ENCODE results near the gene TSPAN3.

The TSPAN3 gene

DNA sequence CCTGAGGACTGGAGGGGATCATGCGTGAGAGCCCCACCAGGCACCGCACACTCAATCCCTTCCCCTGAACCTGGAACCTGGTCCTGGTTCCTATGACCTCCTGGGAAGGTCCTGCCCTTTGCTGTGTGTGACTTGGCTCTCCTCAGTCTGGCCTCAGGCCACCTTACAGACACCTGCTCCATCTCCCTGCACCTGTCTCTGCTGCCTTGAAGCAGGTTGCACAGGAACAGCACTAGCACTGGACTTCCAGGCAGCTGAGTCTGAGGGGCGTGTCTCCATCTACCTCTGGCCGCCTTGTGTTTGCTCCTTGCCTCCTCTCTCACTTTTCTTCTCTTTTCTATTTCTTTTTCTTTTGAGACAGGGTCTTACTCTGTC lies 60.6 kb downstream of the TSPAN3 start:
- Histone ChIP-seq H3K9me3 (ENCODE audit: control insufficient read depth in 2 of 2, low read length in 2 of 2) (no peaks in the 10 kb centered on the region), H3K9ac (ENCODE audit: low read depth in 1 of 2, low read length in 2 of 2) (no peak overlapping the region), H3K4me3 (ENCODE audit: low read length in 2 of 2) (no peak overlapping the region), H3K4me1 (ENCODE audit: control insufficient read depth in 2 of 2, insufficient read depth in 2 of 2, low read length in 2 of 2) (peaks cover 0 to 3% of the 10 kb centered on the region in 2 donors), H3K27ac (ENCODE audit: low read depth in 2 of 2, low read length in 2 of 2) (no peak overlapping the region), H3K27me3 (ENCODE audit: control insufficient read depth in 2 of 2, insufficient read depth in 2 of 2, low read length in 2 of 2) (no peaks in the 10 kb centered on the region), H3K36me3 (ENCODE audit: control insufficient read depth in 2 of 2, insufficient read depth in 2 of 2, low read length in 2 of 2) (no peaks in the 10 kb centered on the region)

DNA sequence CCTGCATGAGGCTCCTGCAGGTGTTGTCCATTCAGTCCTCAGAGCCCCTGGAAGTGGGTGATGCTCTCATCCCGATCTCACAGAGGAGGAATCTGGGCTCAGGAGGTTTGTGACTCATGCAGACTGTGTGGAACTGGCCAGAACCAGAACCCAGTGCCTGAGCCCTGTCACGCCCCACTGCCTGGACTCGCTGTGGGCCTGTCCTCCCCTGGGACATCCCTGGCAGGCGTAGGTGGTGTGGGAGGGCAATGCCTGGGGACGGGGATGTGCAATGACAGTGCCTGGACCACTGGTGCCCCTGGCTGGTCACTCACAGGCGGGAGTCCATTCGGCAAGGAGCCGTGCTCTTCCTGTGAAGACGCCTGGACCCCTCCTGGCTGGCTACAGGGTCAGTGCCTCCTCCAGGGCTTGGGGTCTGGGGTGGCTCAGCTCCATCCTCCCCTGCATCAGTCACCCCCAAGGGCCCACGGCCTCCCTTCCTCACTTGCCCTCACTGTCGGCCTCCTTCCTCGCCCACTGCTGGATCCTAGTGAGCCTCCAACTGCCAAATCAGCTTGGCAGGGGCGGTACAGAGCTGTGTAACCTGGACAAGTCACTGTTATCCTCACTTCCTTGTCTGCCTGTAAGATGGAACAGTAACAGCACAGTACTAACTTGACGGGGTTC lies 61.1 kb downstream of the TSPAN3 start:
- no peak overlapping the region for H3K9ac ChIP-seq (ENCODE audit: low read depth in 1 of 2, low read length in 2 of 2)
- no peak overlapping the region for H3K4me3 ChIP-seq (ENCODE audit: low read length in 2 of 2)
- H3K9me3 ChIP-seq (ENCODE audit: control insufficient read depth in 2 of 2, low read length in 2 of 2), result no peaks in the 10 kb centered on the region
- no peaks in the 10 kb centered on the region for H3K27me3 ChIP-seq (ENCODE audit: control insufficient read depth in 2 of 2, insufficient read depth in 2 of 2, low read length in 2 of 2)
- H3K4me1 ChIP-seq (ENCODE audit: control insufficient read depth in 2 of 2, insufficient read depth in 2 of 2, low read length in 2 of 2), result peaks cover 0 to 3% of the 10 kb centered on the region in 2 donors
- no peaks in the 10 kb centered on the region for H3K36me3 ChIP-seq (ENCODE audit: control insufficient read depth in 2 of 2, insufficient read depth in 2 of 2, low read length in 2 of 2)
- H3K27ac ChIP-seq (ENCODE audit: low read depth in 2 of 2, low read length in 2 of 2), result no peak overlapping the region

DNA sequence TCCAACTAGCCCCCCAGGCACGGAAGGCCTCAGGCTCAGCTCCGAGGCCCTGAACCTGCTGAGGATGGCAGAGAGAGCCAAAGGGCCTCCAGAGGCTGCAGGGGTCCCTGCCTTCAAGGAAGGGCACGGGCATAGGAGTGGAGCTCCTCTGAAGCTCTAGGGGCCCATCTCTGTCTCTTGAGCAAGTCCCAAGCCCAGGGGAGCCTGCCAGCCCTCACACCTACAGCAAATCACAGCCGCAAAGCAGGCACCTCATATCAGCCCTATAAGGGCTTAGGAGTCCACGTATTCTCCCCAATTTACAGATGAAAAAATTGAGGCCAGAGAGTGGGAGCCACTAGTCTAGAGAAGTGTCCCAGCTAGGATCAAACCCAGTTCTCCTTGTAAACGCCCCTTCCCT lies 61.7 kb downstream of the TSPAN3 start:
- Histone ChIP-seq H3K36me3 (ENCODE audit: control insufficient read depth in 2 of 2, insufficient read depth in 2 of 2, low read length in 2 of 2) (no peaks in the 10 kb centered on the region), H3K9ac (ENCODE audit: low read depth in 1 of 2, low read length in 2 of 2) (no peak overlapping the region), H3K27ac (ENCODE audit: low read depth in 2 of 2, low read length in 2 of 2) (no peak overlapping the region), H3K27me3 (ENCODE audit: control insufficient read depth in 2 of 2, insufficient read depth in 2 of 2, low read length in 2 of 2) (no peaks in the 10 kb centered on the region), H3K4me3 (ENCODE audit: low read length in 2 of 2) (no peak overlapping the region), H3K4me1 (ENCODE audit: control insufficient read depth in 2 of 2, insufficient read depth in 2 of 2, low read length in 2 of 2) (no peaks in the 10 kb centered on the region), H3K9me3 (ENCODE audit: control insufficient read depth in 2 of 2, low read length in 2 of 2) (no peaks in the 10 kb centered on the region)

DNA sequence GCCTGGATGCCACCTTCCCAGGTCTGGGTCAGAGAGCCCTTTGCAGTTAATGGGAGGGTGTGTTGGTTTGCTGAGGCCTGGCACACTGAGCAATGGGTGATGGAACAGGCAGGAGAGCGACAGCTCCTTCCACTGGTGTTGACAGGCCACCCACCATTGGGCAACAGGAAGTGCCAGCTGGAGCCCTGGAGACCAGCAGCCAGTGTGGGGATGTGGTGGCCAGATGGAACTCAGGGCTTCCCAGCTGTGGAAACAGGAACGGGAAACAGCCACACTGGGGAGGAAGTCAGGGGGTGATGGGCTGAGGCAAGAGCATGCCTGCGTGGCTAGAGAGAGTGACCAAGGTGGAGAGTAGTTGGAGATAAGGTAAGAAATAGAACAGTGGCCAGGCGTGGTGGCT lies 66.7 kb downstream of the TSPAN3 start:
- H3K4me1 ChIP-seq (ENCODE audit: control insufficient read depth in 2 of 2, insufficient read depth in 2 of 2, low read length in 2 of 2), result peaks cover 0 to 11% of the 10 kb centered on the region in 2 donors
- no peak overlapping the region for H3K4me3 ChIP-seq (ENCODE audit: low read length in 2 of 2)
- H3K36me3 ChIP-seq (ENCODE audit: control insufficient read depth in 2 of 2, insufficient read depth in 2 of 2, low read length in 2 of 2), result no peaks in the 10 kb centered on the region
- H3K9ac ChIP-seq (ENCODE audit: low read depth in 1 of 2, low read length in 2 of 2), result no peak overlapping the region
- no peaks in the 10 kb centered on the region for H3K27me3 ChIP-seq (ENCODE audit: control insufficient read depth in 2 of 2, insufficient read depth in 2 of 2, low read length in 2 of 2)
- peak overlapping the region in 1 of 2 donors; percentile 32 for H3K27ac ChIP-seq (ENCODE audit: low read depth in 2 of 2, low read length in 2 of 2)
- H3K9me3 ChIP-seq (ENCODE audit: control insufficient read depth in 2 of 2, low read length in 2 of 2), result no peaks in the 10 kb centered on the region

DNA sequence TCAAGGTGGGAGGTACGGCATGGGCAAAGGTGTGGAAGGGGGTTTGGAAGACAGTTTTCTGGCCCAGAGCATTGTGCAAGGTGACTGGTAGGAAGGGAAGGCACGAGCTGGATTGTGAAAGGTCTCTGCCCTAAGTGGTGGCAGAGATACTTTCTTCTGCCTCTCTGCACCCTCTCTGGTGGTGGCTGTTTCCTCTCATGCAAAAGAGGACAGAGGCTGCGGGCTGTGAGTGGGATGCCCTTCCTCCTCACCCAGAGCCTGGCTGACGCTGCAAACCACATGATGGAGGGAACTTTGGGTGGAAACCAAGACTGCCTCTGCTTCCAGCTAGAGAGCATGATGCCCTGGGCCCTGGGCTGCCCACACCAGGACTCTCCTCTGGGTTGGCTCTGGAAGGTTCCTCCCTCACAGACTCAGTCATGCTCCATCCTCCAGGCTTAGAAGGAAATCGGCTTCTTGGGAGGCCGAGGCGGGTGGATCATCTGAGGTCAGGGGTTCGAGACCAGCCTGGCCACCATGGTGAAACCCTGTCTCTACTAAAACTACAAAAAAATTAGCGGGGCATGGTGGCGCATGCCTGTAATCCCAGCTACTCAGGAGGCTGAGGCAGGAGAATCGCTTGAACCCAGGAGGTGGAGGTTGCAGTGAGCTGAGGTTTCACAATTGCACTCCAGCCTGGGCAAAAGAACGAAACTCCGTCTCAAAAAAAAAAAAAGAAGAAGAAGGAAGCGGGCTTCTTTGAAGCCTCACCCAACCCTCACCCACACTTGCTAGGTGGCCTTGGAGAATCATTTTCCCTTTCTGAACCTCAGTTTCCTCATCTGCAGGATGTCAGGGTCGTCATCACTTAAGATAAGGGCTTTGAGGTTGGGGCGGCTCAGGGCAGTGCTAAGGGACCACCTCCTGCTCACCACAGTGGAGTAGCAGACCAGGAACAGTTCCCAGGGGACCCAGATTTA lies 67.7 kb downstream of the TSPAN3 start:
- H3K27ac ChIP-seq (ENCODE audit: low read depth in 2 of 2, low read length in 2 of 2), result peak overlapping the region in 1 of 2 donors; percentile 52
- H3K9me3 ChIP-seq (ENCODE audit: control insufficient read depth in 2 of 2, low read length in 2 of 2), result no peaks in the 10 kb centered on the region
- no peak overlapping the region for H3K9ac ChIP-seq (ENCODE audit: low read depth in 1 of 2, low read length in 2 of 2)
- peaks cover 0 to 11% of the 10 kb centered on the region in 2 donors for H3K4me1 ChIP-seq (ENCODE audit: control insufficient read depth in 2 of 2, insufficient read depth in 2 of 2, low read length in 2 of 2)
- H3K4me3 ChIP-seq (ENCODE audit: low read length in 2 of 2), result peak overlapping the region in 1 of 2 donors; percentile 20
- no peaks in the 10 kb centered on the region for H3K36me3 ChIP-seq (ENCODE audit: control insufficient read depth in 2 of 2, insufficient read depth in 2 of 2, low read length in 2 of 2)
- H3K27me3 ChIP-seq (ENCODE audit: control insufficient read depth in 2 of 2, insufficient read depth in 2 of 2, low read length in 2 of 2), result no peaks in the 10 kb centered on the region

DNA sequence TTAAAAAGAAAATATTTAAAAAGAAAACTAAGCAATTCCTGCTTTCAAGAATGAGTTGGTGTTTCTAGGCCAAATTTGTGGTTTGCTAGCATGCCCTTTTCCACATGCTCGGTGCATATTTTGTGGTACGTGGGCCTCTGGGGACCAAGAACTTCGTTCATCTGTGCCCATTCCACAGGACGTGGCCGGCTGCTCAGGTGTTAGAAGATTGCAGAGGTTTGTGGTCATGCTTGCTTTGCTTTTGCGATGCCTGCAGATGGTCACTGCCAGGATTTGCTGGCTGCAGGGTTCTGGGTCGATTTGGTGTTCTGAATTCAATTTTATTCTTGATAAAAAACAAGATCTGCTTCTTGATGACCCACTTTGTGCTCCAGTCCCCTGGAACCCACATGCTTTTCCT lies 68.5 kb downstream of the TSPAN3 start:
- Histone ChIP-seq H3K4me3 (ENCODE audit: low read length in 2 of 2) (peak overlapping the region in 1 of 2 donors; percentile 20), H3K9me3 (ENCODE audit: control insufficient read depth in 2 of 2, low read length in 2 of 2) (no peaks in the 10 kb centered on the region), H3K4me1 (ENCODE audit: control insufficient read depth in 2 of 2, insufficient read depth in 2 of 2, low read length in 2 of 2) (peaks cover 0 to 11% of the 10 kb centered on the region in 2 donors), H3K27me3 (ENCODE audit: control insufficient read depth in 2 of 2, insufficient read depth in 2 of 2, low read length in 2 of 2) (no peaks in the 10 kb centered on the region), H3K27ac (ENCODE audit: low read depth in 2 of 2, low read length in 2 of 2) (peak overlapping the region in 1 of 2 donors; percentile 52), H3K36me3 (ENCODE audit: control insufficient read depth in 2 of 2, insufficient read depth in 2 of 2, low read length in 2 of 2) (no peaks in the 10 kb centered on the region), H3K9ac (ENCODE audit: low read depth in 1 of 2, low read length in 2 of 2) (no peak overlapping the region)

DNA sequence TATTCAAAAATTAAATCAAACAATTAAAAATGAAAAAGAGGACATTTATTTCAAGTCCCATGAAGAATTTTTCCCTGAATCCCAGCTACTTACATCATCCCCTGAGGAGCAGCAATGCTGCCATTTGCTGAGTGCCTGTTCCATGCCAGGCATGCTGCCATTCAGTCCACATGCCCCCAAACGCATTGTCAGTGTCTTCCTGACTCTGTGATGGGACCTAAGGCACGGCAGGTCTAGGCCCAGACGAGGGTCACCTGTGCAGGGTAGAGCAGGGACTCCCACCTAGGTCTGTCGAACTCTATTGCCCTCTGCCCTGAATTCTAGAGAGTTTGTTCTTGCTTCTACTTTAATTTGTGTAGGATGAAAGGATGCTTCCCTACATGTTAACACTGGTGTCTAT lies 68.9 kb downstream of the TSPAN3 start:
- Histone ChIP-seq H3K4me1 (ENCODE audit: control insufficient read depth in 2 of 2, insufficient read depth in 2 of 2, low read length in 2 of 2) (peaks cover under 1 to 11% of the 10 kb centered on the region in 2 donors), H3K27me3 (ENCODE audit: control insufficient read depth in 2 of 2, insufficient read depth in 2 of 2, low read length in 2 of 2) (no peaks in the 10 kb centered on the region), H3K9me3 (ENCODE audit: control insufficient read depth in 2 of 2, low read length in 2 of 2) (no peaks in the 10 kb centered on the region), H3K27ac (ENCODE audit: low read depth in 2 of 2, low read length in 2 of 2) (no peak overlapping the region), H3K9ac (ENCODE audit: low read depth in 1 of 2, low read length in 2 of 2) (no peak overlapping the region), H3K4me3 (ENCODE audit: low read length in 2 of 2) (no peak overlapping the region), H3K36me3 (ENCODE audit: control insufficient read depth in 2 of 2, insufficient read depth in 2 of 2, low read length in 2 of 2) (no peaks in the 10 kb centered on the region)

DNA sequence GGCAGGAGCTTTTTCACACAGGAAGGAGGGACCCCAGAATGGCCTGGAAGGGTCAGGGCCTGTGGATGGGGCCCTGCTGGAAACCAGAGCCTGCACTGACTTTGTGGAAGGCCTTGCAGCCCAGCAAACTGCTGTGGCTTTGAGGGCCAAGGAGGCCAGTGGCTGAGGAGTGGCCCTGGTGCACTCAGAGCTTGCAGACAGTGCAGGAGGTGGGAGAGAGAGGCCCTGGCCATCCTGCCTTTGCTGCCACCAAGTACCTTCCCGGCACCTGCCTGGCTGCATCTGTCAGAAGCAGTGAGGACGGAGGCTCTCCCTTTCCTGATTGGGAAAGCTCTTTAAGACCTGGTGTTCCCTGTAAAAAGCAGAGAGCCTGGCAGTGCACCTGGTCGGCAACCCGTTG lies 69.6 kb downstream of the TSPAN3 start:
- H3K4me1 ChIP-seq (ENCODE audit: control insufficient read depth in 2 of 2, insufficient read depth in 2 of 2, low read length in 2 of 2), result peaks cover 5 to 16% of the 10 kb centered on the region in 2 donors

DNA sequence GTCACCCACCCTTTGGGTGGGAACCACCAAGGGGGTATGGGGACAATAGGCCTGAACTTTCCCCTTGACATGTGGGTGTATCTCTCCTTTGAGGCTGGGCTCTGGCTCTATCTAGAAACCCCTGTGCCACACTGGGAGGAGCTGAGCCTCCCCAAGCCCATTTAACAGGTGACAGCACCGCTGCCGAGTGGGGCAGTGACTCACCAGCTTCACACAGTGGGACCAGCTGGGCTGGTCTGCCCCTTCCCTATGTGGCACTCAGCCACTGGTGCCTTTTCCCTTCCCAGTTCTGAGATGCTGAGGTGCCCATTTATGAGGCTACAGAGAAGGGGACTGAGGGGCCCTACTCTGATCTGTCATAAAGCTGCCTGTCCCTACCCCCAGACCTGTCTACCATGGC lies 70.9 kb downstream of the TSPAN3 start:
- Histone ChIP-seq H3K36me3 (ENCODE audit: control insufficient read depth in 2 of 2, insufficient read depth in 2 of 2, low read length in 2 of 2) (no peaks in the 10 kb centered on the region), H3K27ac (ENCODE audit: low read depth in 2 of 2, low read length in 2 of 2) (no peak overlapping the region), H3K4me1 (ENCODE audit: control insufficient read depth in 2 of 2, insufficient read depth in 2 of 2, low read length in 2 of 2) (peaks cover 5 to 16% of the 10 kb centered on the region in 2 donors), H3K27me3 (ENCODE audit: control insufficient read depth in 2 of 2, insufficient read depth in 2 of 2, low read length in 2 of 2) (no peaks in the 10 kb centered on the region), H3K4me3 (ENCODE audit: low read length in 2 of 2) (no peak overlapping the region), H3K9me3 (ENCODE audit: control insufficient read depth in 2 of 2, low read length in 2 of 2) (no peaks in the 10 kb centered on the region), H3K9ac (ENCODE audit: low read depth in 1 of 2, low read length in 2 of 2) (no peak overlapping the region)

More for the DNA sequence above, 69.6 kb downstream of the TSPAN3 start:
- Histone ChIP-seq H3K9me3 (ENCODE audit: control insufficient read depth in 2 of 2, low read length in 2 of 2) (no peaks in the 10 kb centered on the region), H3K9ac (ENCODE audit: low read depth in 1 of 2, low read length in 2 of 2) (no peak overlapping the region), H3K27me3 (ENCODE audit: control insufficient read depth in 2 of 2, insufficient read depth in 2 of 2, low read length in 2 of 2) (no peaks in the 10 kb centered on the region), H3K27ac (ENCODE audit: low read depth in 2 of 2, low read length in 2 of 2) (no peak overlapping the region), H3K36me3 (ENCODE audit: control insufficient read depth in 2 of 2, insufficient read depth in 2 of 2, low read length in 2 of 2) (no peaks in the 10 kb centered on the region), H3K4me3 (ENCODE audit: low read length in 2 of 2) (no peak overlapping the region)

DNA sequence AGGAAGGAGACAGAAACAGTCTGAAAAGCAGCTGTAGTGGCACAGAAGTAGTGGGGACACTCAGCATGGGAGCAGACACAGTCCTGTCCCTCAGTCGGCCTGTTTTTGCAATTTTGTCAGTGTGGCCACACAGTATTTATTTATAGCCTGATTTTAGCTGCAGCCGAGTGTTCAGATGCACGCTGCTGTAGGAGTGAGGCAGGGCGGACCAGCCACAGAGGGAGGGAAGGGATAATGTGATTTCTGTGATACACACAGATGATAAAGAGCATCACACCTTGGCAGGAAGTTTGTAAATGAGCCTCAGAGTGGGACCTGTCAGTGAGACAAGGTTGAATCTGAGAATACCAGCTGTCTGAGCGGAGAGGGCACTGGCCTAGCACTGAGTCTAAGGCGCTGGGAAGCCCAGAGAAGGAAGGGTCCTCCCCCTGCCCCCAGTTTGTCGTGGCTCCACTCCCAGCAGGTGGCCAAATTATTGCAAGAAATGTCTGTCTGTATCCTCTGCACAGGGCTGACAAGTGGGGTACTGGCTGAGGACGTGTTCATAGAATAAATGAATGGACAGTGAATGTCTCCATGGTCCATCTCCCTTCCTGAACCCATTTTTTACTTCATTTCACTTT lies 72.1 kb downstream of the TSPAN3 start:
- no peak overlapping the region for H3K9ac ChIP-seq (ENCODE audit: low read depth in 1 of 2, low read length in 2 of 2)
- H3K9me3 ChIP-seq (ENCODE audit: control insufficient read depth in 2 of 2, low read length in 2 of 2), result no peaks in the 10 kb centered on the region
- no peak overlapping the region for H3K27ac ChIP-seq (ENCODE audit: low read depth in 2 of 2, low read length in 2 of 2)
- H3K4me1 ChIP-seq (ENCODE audit: control insufficient read depth in 2 of 2, insufficient read depth in 2 of 2, low read length in 2 of 2), result peaks cover 9 to 16% of the 10 kb centered on the region in 2 donors
- no peak overlapping the region for H3K4me3 ChIP-seq (ENCODE audit: low read length in 2 of 2)
- no peaks in the 10 kb centered on the region for H3K36me3 ChIP-seq (ENCODE audit: control insufficient read depth in 2 of 2, insufficient read depth in 2 of 2, low read length in 2 of 2)
- no peaks in the 10 kb centered on the region for H3K27me3 ChIP-seq (ENCODE audit: control insufficient read depth in 2 of 2, insufficient read depth in 2 of 2, low read length in 2 of 2)

Data from mucosa of rectum (tissue), 2 donors.